HepG2 (cell line): ENCODE measurements around the gene TMEM156. TPM values are rescaled to one million over a fixed set of nuclear protein-coding genes. Genes with fewer than 3 reads are reported as not detected.
A peak's percentile ranks its signal among the peaks of the same experiment; 100 is the strongest.

Experiments
- ATAC-seq: fragments of 200-7000 bp; cut with Tn5 transposase; 3 replicates; pipeline ENCODE4 v1.9.1; 2020; ENCODE audit warnings: mild to moderate bottlenecking, moderate library complexity
- BruUV-seq: library from RNA; stranded (reverse); fragments of 400-500 nt; replicated peaks from 2 replicates; lab custom pipeline; 2021; lab: Mats Ljungman, UMichigan
- CTCF ChIA-PET: fragments of 300-600 bp; formaldehyde crosslinking; extraction: SDS; loops from one replicate; lab custom pipeline; 2021; ENCODE audit warnings: low total read pairs, inconsistent platforms, low intra/inter-chr PET ratio; lab: Yijun Ruan, JAX
- POLR2A ChIA-PET: fragments of 350-600 bp; sonication (Branson Sonifier 250); formaldehyde crosslinking; loops from one replicate; lab custom pipeline; 2020; ENCODE audit warnings: antibody characterized with exemption, inconsistent platforms; lab: Yijun Ruan, JAX
- DNase-seq: peaks from one replicate; pipeline ENCODE4 v3.0.0-alpha.2; 2015; ENCODE audit warnings: low spot score
- FAIRE-seq: peaks from 3 replicates; lab custom pipeline; 2011; peaks lifted over from hg19 to GRCh38; lab: Jason Lieb, UNC
- H2AFZ ChIP-seq: one replicate; pipeline ENCODE4 v1.6.1; 2011; ENCODE audit warnings: low read length, inconsistent platforms
- H3K27ac ChIP-seq: fragments of 300-600 bp; 3 replicates; pipeline ENCODE4 v1.8.0; 2011; ENCODE audit warnings: mixed run types, mild to moderate bottlenecking, mixed read lengths, low read length, inconsistent platforms; ENCODE audit not compliant: insufficient read depth; ENCODE audit errors: extremely low read length
- H3K27me3 ChIP-seq, 2 experiments: fragments of 200-600 bp in 1 of 2; 2 replicates in 1 of 2; 3 replicates in 1 of 2; pipeline versions ENCODE4 v1.6.0 to v1.8.0; 2011; ENCODE audit warnings: low read length in 2 of 2, mild to moderate bottlenecking in 2 of 2, moderate library complexity in 2 of 2, inconsistent platforms in 1 of 2; ENCODE audit not compliant: insufficient read depth in 2 of 2, control insufficient read depth in 1 of 2
- H3K36me3 ChIP-seq, 2 experiments: fragments of 200-600 bp in 1 of 2; replicated peaks in 1 of 2; 2 replicates in 1 of 2; 3 replicates in 1 of 2; pipeline versions ENCODE4 v1.5.1 to v1.8.0; 2011; ENCODE audit warnings: low read length in 2 of 2, inconsistent platforms in 1 of 2; ENCODE audit not compliant: insufficient read depth in 2 of 2, control insufficient read depth in 1 of 2
- H3K4me1 ChIP-seq: 2 replicates; pipeline ENCODE4 v1.5.1; 2012; ENCODE audit warnings: low read length, inconsistent platforms; ENCODE audit not compliant: insufficient read depth
- H3K4me2 ChIP-seq: 2 replicates; pipeline ENCODE4 v1.6.0; 2011; ENCODE audit warnings: low read depth, low read length, inconsistent platforms
- H3K4me3 ChIP-seq, 3 experiments: fragments of 200-600 bp in 1 of 3; sonication (generic), shearing (Covaris generic) in 1 of 3; replicated peaks in 1 of 3; 2 replicates each; pipeline ENCODE4 v1.5.1; 2011 to 2016; ENCODE audit warnings: low read length in 3 of 3, inconsistent platforms in 2 of 3, low read depth in 2 of 3, mild to moderate bottlenecking in 2 of 3, control low read depth in 1 of 3, mixed read lengths in 1 of 3; ENCODE audit not compliant: insufficient read depth in 1 of 3
- H3K79me2 ChIP-seq: one replicate; pipeline ENCODE4 v1.6.1; 2011; ENCODE audit warnings: low read length, inconsistent platforms; ENCODE audit not compliant: insufficient read depth
- H3K9ac ChIP-seq: 2 replicates; pipeline ENCODE4 v1.6.0; 2011; ENCODE audit warnings: mild to moderate bottlenecking, low read depth, low read length, inconsistent platforms; ENCODE audit not compliant: insufficient read depth
- H3K9me3 ChIP-seq: 2 replicates; pipeline ENCODE4 v1.5.1; 2012; ENCODE audit warnings: mild to moderate bottlenecking, low read length
- H4K20me1 ChIP-seq: 2 replicates; pipeline ENCODE4 v1.6.0; 2011; ENCODE audit warnings: inconsistent platforms, mild to moderate bottlenecking, low read length, moderate library complexity; ENCODE audit not compliant: insufficient read depth
- HOXA7 ChIP-seq: sonication (generic); formaldehyde crosslinking; IDR thresholded peaks from 2 replicates; pipeline ENCODE4 v1.8.1; 2022; ENCODE audit warnings: mild to moderate bottlenecking, missing genetic modification reagents, moderate library complexity
- HOXA9 ChIP-seq: sonication (generic); formaldehyde crosslinking; IDR thresholded peaks from 2 replicates; pipeline ENCODE4 v1.8.1; 2022; ENCODE audit warnings: missing genetic modification reagents, mild to moderate bottlenecking, moderate library complexity, borderline replicate concordance
- MYC ChIP-seq: sonication (generic); formaldehyde crosslinking; IDR thresholded peaks from 2 replicates; pipeline ENCODE4 v1.9.0; 2021; ENCODE audit warnings: missing genetic modification reagents, borderline replicate concordance
- NFYC ChIP-seq: IDR thresholded peaks from 2 replicates; pipeline ENCODE4 v1.6.1; 2016; ENCODE audit warnings: missing genetic modification reagents, missing compliant biosample characterization
- PREB ChIP-seq: sonication (generic); formaldehyde crosslinking; IDR thresholded peaks from 2 replicates; pipeline ENCODE4 v1.4.0; 2020; ENCODE audit warnings: missing genetic modification reagents
- RFXANK ChIP-seq: IDR thresholded peaks from 2 replicates; pipeline ENCODE4 v1.6.1; 2016
- SOX5 ChIP-seq: IDR thresholded peaks from 2 replicates; pipeline ENCODE4 v1.6.1; 2016; ENCODE audit warnings: borderline replicate concordance
- ZC3H4 ChIP-seq: sonication (generic); formaldehyde crosslinking; IDR thresholded peaks from 2 replicates; pipeline ENCODE4 v1.4.0; 2020; ENCODE audit warnings: missing genetic modification reagents, borderline replicate concordance
- ZNF101 ChIP-seq: sonication (generic); formaldehyde crosslinking; IDR thresholded peaks from 2 replicates; pipeline ENCODE4 v1.4.0; 2020; ENCODE audit warnings: mild to moderate bottlenecking, low read depth, missing genetic modification reagents, borderline replicate concordance
- ZNF878 ChIP-seq: sonication (generic); formaldehyde crosslinking; IDR thresholded peaks from 2 replicates; pipeline ENCODE4 v1.8.1; 2023; ENCODE audit warnings: mild to moderate bottlenecking, missing genetic modification reagents, moderate library complexity
- WGBS: methylation state at CpG from one replicate; pipeline ENCODE4 v1.1.6; 2017; ENCODE audit warnings: low lambda C conversion rate; 5-methylcytosine and 5-hydroxymethylcytosine counted together
- in situ Hi-C: cut with HindIII; loops from 2 replicates; pipeline ENCODE4 v1.10.0; 2017; ENCODE audit warnings: low pct_unique_long_range_greater_than_20kb; ENCODE audit not compliant: extremely low pct_ligation_motif_present
- intact Hi-C: fragments of 100-400 bp; cut with micrococcal nuclease; formaldehyde crosslinking; loops from one replicate; pipeline ENCODE4 v1.10.0; 2022; ENCODE audit not compliant: unreplicated experiment
- polyA plus RNA-seq, 8 experiments: library from polyadenylated mRNA; depleted of rRNA in 3 of 8; stranded (reverse) in 7 of 8; unstranded in 1 of 8; fragments of >200 nt; fragmentation: Illumina TruSeq in 4 of 8; extraction: Trizol in 4 of 8; gene quantifications; 2 replicates each; pipeline versions ENCODE4 v1.2.1 to v1.2.3, GENCODE V29; 2011 to 2016; ENCODE audit warnings: low read depth in 4 of 8, missing spikeins in 1 of 8, mixed read lengths in 1 of 8; ENCODE audit not compliant: insufficient read depth in 1 of 8
- total RNA-seq, 5 experiments: library from RNA; depleted of rRNA; stranded (reverse); fragments of >200 nt; fragmentation: Illumina TruSeq; extraction: Trizol; gene quantifications; 2 replicates each; pipeline ENCODE4 v1.2.3, GENCODE V29; 2016; ENCODE audit warnings: low read depth in 1 of 5

TMEM156 gene
- total and polyA plus RNA-seq, 2 of the 13 experiments (the other 11 are each of a cell fraction or from before 2014, with no cell fraction given): 1.6 TPM; not detected in 1

- ATAC-seq (no peak), DNase-seq (peak; percentile 16), FAIRE-seq (no peak)
- Histone ChIP-seq H3K9ac (no peak overlapping the region), H3K9me3 (no peaks in the 10 kb centered on the region), H3K27ac (no peak overlapping the region), H4K20me1 (no peaks in the 10 kb centered on the region), H3K79me2 (no peaks in the 10 kb centered on the region), H3K4me3 (no peak overlapping the region), H3K27me3 (no peaks in the 10 kb centered on the region), H3K4me1 (peaks cover 32% of the 10 kb centered on the region), H2AFZ (no peak overlapping the region), H3K36me3 (no peaks in the 10 kb centered on the region), H3K4me2 (no peak overlapping the region)
- intact Hi-C loops (loop anchor here (10.0 kb wide), 1 partner anchor 46 kb away; no protein-coding TSS in a partner anchor), in situ Hi-C loops (no loop called here)
- CTCF ChIA-PET: no interaction called here
- 56% methylated on average over 7 of the region's 7 CpGs for WGBS
- POLR2A ChIA-PET: no interaction called here
- TF ChIP-seq MYC (CRISPR knock-in tag): no peak
- no TSS peak for BruUV-seq
These were observed 51.1 kb downstream of the TMEM156 start for GRCh38 chr4:38980903-38981676.

GRCh38 chr4:38979511-38980230 is 52.5 kb downstream of the TMEM156 start:
- Histone ChIP-seq H2AFZ (no peak overlapping the region), H3K79me2 (no peaks in the 10 kb centered on the region), H4K20me1 (no peaks in the 10 kb centered on the region), H3K36me3 (no peaks in the 10 kb centered on the region), H3K4me1 (peaks cover 18% of the 10 kb centered on the region), H3K27me3 (no peaks in the 10 kb centered on the region), H3K27ac (no peak overlapping the region), H3K9me3 (no peaks in the 10 kb centered on the region), H3K4me3 (no peak overlapping the region), H3K9ac (no peak overlapping the region), H3K4me2 (no peak overlapping the region)
- CTCF ChIA-PET: no interaction called here
- no TSS peak for BruUV-seq
- DNase-seq (no peak), ATAC-seq (no peak), FAIRE-seq (no peak)
- TF ChIP-seq RFXANK (CRISPR knock-in tag): no peak
- TF ChIP-seq HOXA9: no peak
- no peak for TF ChIP-seq ZNF101 (CRISPR knock-in tag)
- TF ChIP-seq PREB (CRISPR knock-in tag): no peak
- TF ChIP-seq SOX5 (CRISPR knock-in tag): no peak
- TF ChIP-seq ZC3H4 (CRISPR knock-in tag): no peak
- TF ChIP-seq ZNF878 (CRISPR knock-in tag): no peak
- no peak for TF ChIP-seq NFYC (CRISPR knock-in tag)
- no peak for TF ChIP-seq HOXA7 (CRISPR knock-in tag)
- in situ Hi-C loops: no loop called here
- intact Hi-C loops: loop anchor here (10.0 kb wide), 1 partner anchor 45 kb away; no protein-coding TSS in a partner anchor
- 63% methylated on average over 3 of the region's 3 CpGs for WGBS
- POLR2A ChIA-PET: interaction anchor here (0.6 kb wide), 1 partner anchor 12 kb away, joined by 3 read pairs; no protein-coding TSS in a partner anchor
